ENCODE measurements around the gene SH2D6. TPM values are rescaled to one million over a fixed set of nuclear protein-coding genes. Genes with fewer than 3 reads are reported as not detected.

Gene SH2D6
- total RNA-seq, 2 experiments from 2014 or later, result 0.77 to 0.96 TPM

DNA sequence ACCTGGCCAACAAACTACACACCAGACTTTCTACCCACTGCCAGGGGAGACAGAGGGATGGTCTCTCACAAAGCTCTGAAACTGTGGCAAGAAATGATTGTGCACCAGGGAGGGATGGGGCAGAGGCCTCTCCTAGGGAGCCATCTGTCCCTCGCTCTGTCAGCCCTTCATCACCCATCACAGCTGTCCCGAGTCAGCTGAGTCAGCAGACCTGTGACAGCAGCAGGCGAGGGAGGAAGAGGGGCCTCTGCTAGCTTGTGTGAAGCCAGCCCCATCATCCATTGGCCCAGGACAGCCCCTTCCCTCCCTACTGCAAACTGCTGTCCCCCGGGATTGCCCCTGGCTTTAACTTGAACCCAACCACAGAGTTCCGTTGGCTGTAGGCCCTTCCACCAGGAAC lies 5.0 kb downstream of the SH2D6 start:
- no peak overlapping the region for H3K27ac Mint-ChIP-seq
- POLR2A ChIA-PET, result interaction anchor here (1.5 to 24.1 kb wide), 3 partner anchors 14 to 135 kb away, joined by 3 to 382 read pairs (median 4); partner anchors contain the start of gene MAT2A

DNA sequence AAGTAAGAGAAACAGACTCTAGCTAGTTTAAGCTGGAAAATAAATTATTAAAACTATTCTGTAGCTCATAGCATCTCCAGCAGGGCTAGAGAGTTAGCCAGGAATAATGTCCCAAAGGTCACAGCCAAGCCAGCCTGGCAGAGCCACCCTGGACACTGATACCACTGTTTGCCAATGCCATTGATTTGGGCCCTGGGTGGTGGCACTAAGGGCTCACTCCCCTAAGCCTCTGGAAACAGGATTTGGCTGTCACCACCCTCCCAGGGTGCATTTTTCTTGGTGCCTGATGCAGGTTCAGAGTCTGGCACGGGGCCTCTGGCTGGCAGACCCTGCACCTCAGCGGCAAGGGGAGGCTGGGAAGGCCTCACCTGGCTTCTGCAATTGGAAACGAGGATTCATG lies 7.1 kb downstream of the SH2D6 start:
- POLR2A ChIA-PET, result interaction anchor here (24.1 kb wide), 1 partner anchor 116 kb away, joined by 382 read pairs; the partner anchor contains the start of gene MAT2A
- no peak for DNase-seq
- ATAC-seq, result no peak
- CTCF ChIA-PET, result interaction anchor here (3.5 kb wide), 1 partner anchor 126 kb away, joined by 19 read pairs; no protein-coding TSS in a partner anchor
- H3K27me3 Mint-ChIP-seq, result no peaks in the 10 kb centered on the region
- no peaks in the 10 kb centered on the region for H3K9me3 Mint-ChIP-seq
- H3K4me3 Mint-ChIP-seq, result no peak overlapping the region
- no peak overlapping the region for H3K27ac Mint-ChIP-seq
- intact Hi-C loops (cut with micrococcal nuclease), result no loop called here
- no peak for TF ChIP-seq CTCF (IDR thresholded peaks at IDR 0.05)
- H3K36me3 Mint-ChIP-seq (ENCODE audit: low read depth), result no peaks in the 10 kb centered on the region
- H3K4me1 Mint-ChIP-seq (ENCODE audit: low read depth), result peaks cover 14% of the 10 kb centered on the region

More for the DNA sequence above, 5.0 kb downstream of the SH2D6 start:
- ATAC-seq (no peak), DNase-seq (no peak)
- intact Hi-C loops (cut with micrococcal nuclease), result no loop called here
- TF ChIP-seq CTCF (IDR thresholded peaks at IDR 0.05), result no peak
- CTCF ChIA-PET, result interaction anchor here (0.7 to 3.5 kb wide), 5 partner anchors 20 to 163 kb away, joined by 3 to 19 read pairs (median 4); no protein-coding TSS in a partner anchor
- no peak overlapping the region for H3K4me3 Mint-ChIP-seq
- no peaks in the 10 kb centered on the region for H3K36me3 Mint-ChIP-seq (ENCODE audit: low read depth)
- H3K9me3 Mint-ChIP-seq, result no peaks in the 10 kb centered on the region
- H3K4me1 Mint-ChIP-seq (ENCODE audit: low read depth), result peaks cover 16% of the 10 kb centered on the region
- H3K27me3 Mint-ChIP-seq, result no peaks in the 10 kb centered on the region

DNA sequence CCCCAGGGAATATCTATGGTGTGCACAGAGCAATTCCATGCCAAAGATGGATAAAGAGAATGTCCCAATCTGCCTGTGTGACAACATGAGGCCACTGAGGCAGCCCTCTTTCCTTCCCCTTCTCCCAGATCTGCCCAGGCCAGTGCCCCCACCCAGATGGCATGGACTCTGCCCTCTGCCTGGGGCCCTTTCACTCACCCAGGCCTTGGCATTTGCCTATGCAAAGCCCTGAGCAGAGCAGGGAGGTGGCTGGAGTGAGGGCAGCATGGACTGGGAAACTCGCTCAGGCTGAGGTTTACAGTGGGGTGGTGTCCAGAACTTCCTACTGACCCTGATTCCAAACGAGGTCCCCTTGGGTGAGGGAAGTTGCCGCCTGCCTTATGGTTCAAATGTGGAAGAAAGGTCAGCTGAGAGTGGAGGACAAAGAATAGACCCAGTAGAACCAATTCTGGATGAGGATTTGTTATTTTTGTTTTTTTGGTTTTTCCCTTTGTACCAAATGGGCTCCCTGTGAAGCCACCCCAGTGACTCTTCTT lies 8.9 kb downstream of the SH2D6 start:
- Mint-ChIP-seq H3K9me3 (no peaks in the 10 kb centered on the region), H3K4me1 (ENCODE audit: low read depth) (peaks cover 10% of the 10 kb centered on the region), H3K27me3 (no peaks in the 10 kb centered on the region), H3K4me3 (no peak overlapping the region), H3K36me3 (ENCODE audit: low read depth) (no peaks in the 10 kb centered on the region), H3K27ac (no peak overlapping the region)
- CTCF ChIA-PET, result interaction anchor here (1.0 to 3.4 kb wide), 5 partner anchors 7 to 124 kb away, joined by 3 to 25 read pairs (median 6); no protein-coding TSS in a partner anchor
- intact Hi-C loops (cut with micrococcal nuclease), result no loop called here
- ATAC-seq, result no peak
- POLR2A ChIA-PET, result interaction anchor here (1.0 to 24.1 kb wide), 4 partner anchors 9 to 114 kb away, joined by 3 to 382 read pairs (median 12); partner anchors contain the start of genes MAT2A and SH2D6
- no peak for DNase-seq
- no peak for TF ChIP-seq CTCF (IDR thresholded peaks at IDR 0.05)

DNA sequence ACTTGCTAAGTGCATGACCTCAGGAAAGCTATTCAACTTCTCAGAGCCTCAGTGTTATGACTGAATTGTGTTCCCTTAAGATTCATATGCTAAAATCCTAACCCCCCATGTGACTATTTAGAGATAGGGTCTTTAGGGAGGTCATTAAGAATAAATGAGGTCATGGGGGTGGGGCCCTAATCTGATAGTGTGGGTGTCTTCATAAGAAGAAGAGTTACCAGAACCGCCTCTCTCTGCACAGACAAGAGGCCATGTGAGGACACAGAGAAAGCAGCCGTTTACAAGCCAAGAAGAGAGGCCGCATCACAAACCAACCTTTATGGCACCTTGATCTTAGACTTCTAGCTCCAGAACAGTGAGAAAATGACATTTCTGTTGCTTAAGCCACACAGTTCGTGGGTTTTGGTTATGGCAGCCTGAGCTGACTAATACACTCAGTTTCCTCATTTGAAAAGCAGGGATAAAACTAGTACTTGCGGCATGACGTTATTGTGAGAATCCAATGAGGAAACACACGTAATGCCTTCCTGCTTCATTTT lies 9.9 kb downstream of the SH2D6 start:
- DNase-seq, result no peak
- POLR2A ChIA-PET, result interaction anchor here (0.8 to 24.1 kb wide), 7 partner anchors 8 to 168 kb away, joined by 3 to 382 read pairs (median 5); partner anchors contain the start of genes MAT2A and SH2D6
- intact Hi-C loops (cut with micrococcal nuclease), result no loop called here

More for the DNA sequence above, 9.9 kb downstream of the SH2D6 start:
- Mint-ChIP-seq H3K36me3 (ENCODE audit: low read depth) (no peaks in the 10 kb centered on the region), H3K27me3 (no peaks in the 10 kb centered on the region), H3K27ac (no peak overlapping the region), H3K4me3 (no peak overlapping the region), H3K4me1 (ENCODE audit: low read depth) (peaks cover 10% of the 10 kb centered on the region), H3K9me3 (no peaks in the 10 kb centered on the region)
- TF ChIP-seq CTCF (IDR thresholded peaks at IDR 0.05), result no peak
- CTCF ChIA-PET, result interaction anchor here (1.0 to 3.4 kb wide), 7 partner anchors 7 to 123 kb away, joined by 3 to 25 read pairs (median 3); no protein-coding TSS in a partner anchor
- peak; percentile 39 for ATAC-seq
